Heart left ventricle (tissue), 16 donors: ENCODE data around the gene SGCA. TPM values are rescaled to one million over a fixed set of nuclear protein-coding genes. Genes with fewer than 3 reads are reported as not detected.

Experiments
- ATAC-seq, 4 donors: fragments of 200-7000 bp; cut with Tn5 transposase; one replicate each; pipeline ENCODE4 v1.9.1; 2020 to 2022; ENCODE audit warnings: moderate library complexity in 4 of 4, mild to moderate bottlenecking in 3 of 4, moderate number of reproducible peaks in 1 of 4
- DNase-seq, 5 donors: peaks; one replicate each; pipeline ENCODE4 v3.0.0-alpha.2; 2020
- H3K27ac ChIP-seq, 12 donors: fragments of 200-600 bp; sonication (generic) in 4 of 12; one replicate each; pipeline versions ENCODE4 v1.5.0 to v1.8.0; 2016 to 2022; ENCODE audit warnings: mild to moderate bottlenecking in 2 of 12
- H3K27me3 ChIP-seq, 9 donors: fragments of 200-600 bp; sonication (generic) in 2 of 9; one replicate each; pipeline versions ENCODE4 v1.5.1 to v1.8.0; 2016 to 2022; ENCODE audit warnings: mild to moderate bottlenecking in 3 of 9
- H3K36me3 ChIP-seq, 9 donors: fragments of 200-600 bp; sonication (generic) in 2 of 9; one replicate each; pipeline versions ENCODE4 v1.5.0 to v1.8.0; 2018 to 2022; ENCODE audit warnings: mild to moderate bottlenecking in 2 of 9
- H3K4me1 ChIP-seq, 12 donors: fragments of 200-600 bp; sonication (generic) in 4 of 12; one replicate each; pipeline versions ENCODE4 v1.5.0 to v1.8.0; 2016 to 2022; ENCODE audit warnings: mild to moderate bottlenecking in 3 of 12
- H3K4me3 ChIP-seq, 12 donors: fragments of 200-600 bp; sonication (generic) in 4 of 12; one replicate each; pipeline versions ENCODE4 v1.5.0 to v1.8.0; 2017 to 2022; ENCODE audit warnings: mild to moderate bottlenecking in 9 of 12, moderate library complexity in 4 of 12
- H3K9me3 ChIP-seq, 12 donors: fragments of 200-600 bp; sonication (generic) in 4 of 12; one replicate each; pipeline versions ENCODE4 v1.5.0 to v1.8.0; 2016 to 2022; ENCODE audit warnings: mild to moderate bottlenecking in 1 of 12
- POLR2A ChIP-seq, 2 donors: fragments of 450-650 bp; IDR thresholded peaks; one replicate each; pipeline ENCODE4 v1.6.1; 2017; ENCODE audit warnings: antibody characterized with exemption in 2 of 2, mild to moderate bottlenecking in 2 of 2, moderate library complexity in 2 of 2
- whole genome bisulfite sequencing, 4 donors: extraction: QIAGEN DNeasy Blood & Tissue Kit in 2 of 4; methylation state at CpG; one replicate each; pipeline versions ENCODE4 v1.1.5 to v1.1.7; 2013 to 2018; 5-methylcytosine and 5-hydroxymethylcytosine counted together
- intact Hi-C, 10 donors: fragments of 100-400 bp; cut with DNase I; formaldehyde crosslinking; loops; one replicate each; pipeline versions ENCODE4 v1.11.1 to v1.14.2; 2022
- polyA plus RNA-seq, 2 donors: library from polyadenylated mRNA; stranded (reverse); fragments of 200-250 nt; gene quantifications; one replicate each; pipeline ENCODE4 v1.2.3, GENCODE V29; 2013
- total RNA-seq, 9 donors: library from RNA; depleted of rRNA in 2 of 9; stranded (reverse); fragments of >200 nt in 2 of 9; fragmentation: NEBNext Ultra II Directional in 3 of 9; extraction: Animal tissue kit (Norgen Biotek cat#: 25700) in 3 of 9; gene quantifications; one replicate each; pipeline versions ENCODE4 v1.1.0 to v1.2.4, GENCODE V29; 2016 to 2023
- TF ChIP-seq, protein P1 (sequence below), 12 donors: fragments of 200-600 bp; sonication (generic) in 4 of 12; IDR thresholded peaks; one replicate each; pipeline versions ENCODE4 v1.5.0 to v1.8.0; 2018 to 2022; ENCODE audit warnings: antibody characterized with exemption in 12 of 12, mild to moderate bottlenecking in 5 of 12
- donor health status: ischemic (EF 13 %, LVEDD 7.1; RV severe dilation, severe dysfunction).
- donor health status: healthy with polysubstance abuse.
- donor health status: DM: no; HTN: yes; CAD: no.
- donor health status: DM: no; HTN: no; CAD: no.
- donor health status: ischemic (EF 25% LVEDD 6.9; RV normal size, moderate dysfunction).
- donor health status: ischemic (EF 25% LVEDD 5.7; RV mildly dilated, moderate dysfunction).
- donor health status: healthy.
- donor health status: DM: yes; HTN: yes; CAD: no.
- donor health status: ischemic (EF 35%, LVEDD 5.7; RV mildly dilated, moderate dysfunction).
- donor health status: nonischemic (EF 11% LVEDD 7.7; RV severe dilation, severe dysfunction).
- donor health status: DM: yes; HTN: yes; CAD: no.
- donor health status: PGD.
- donor health status: ischemic (EF 29% LVEDD 5.4; RV normal size, mild dysfunction).
- donor health status: nonischemic (EF 23%, LVEDD 6.1; RV moderate dilation, normal function).

SGCA gene
- total and polyA plus RNA-seq, 11 donors = 96.5 to 225 (median 151) TPM

DNA sequence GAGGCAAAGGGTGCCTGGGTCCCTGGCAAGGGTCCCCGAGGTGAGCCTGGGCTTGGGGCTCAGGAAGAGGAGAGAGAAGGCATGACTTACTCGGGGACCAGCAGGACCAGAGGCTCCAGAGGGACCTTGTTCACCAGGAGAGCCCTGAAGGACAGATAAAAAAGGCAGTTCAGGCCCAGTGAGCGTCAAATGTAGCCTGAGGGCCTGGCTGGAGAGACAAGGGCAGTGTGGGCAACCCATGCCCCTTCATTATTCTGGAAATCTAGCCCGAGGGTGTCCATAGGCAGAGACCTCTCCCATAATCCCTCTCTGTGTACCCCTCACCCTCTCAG is 21.6 kb downstream of the SGCA start:
- Histone ChIP-seq H3K4me3 (no peak overlapping the region), H3K4me1 (peaks cover 0 to 22% (median 0%) of the 10 kb centered on the region in 12 donors), H3K36me3 (peaks cover 0 to 75% (median 67%) of the 10 kb centered on the region in 9 donors), H3K27me3 (no peaks in the 10 kb centered on the region), H3K9me3 (no peaks in the 10 kb centered on the region), H3K27ac (peak overlapping the region in 3 of 12 donors; percentile 15 to 74 (median 48))
- ATAC-seq (no peak), DNase-seq (no peak)
- WGBS, 4 donors = 61 to 76% (median 73%) methylated on average over 4 of the region's 4 CpGs
- intact Hi-C loops = no loop called here
- TF ChIP-seq, protein P1, sequence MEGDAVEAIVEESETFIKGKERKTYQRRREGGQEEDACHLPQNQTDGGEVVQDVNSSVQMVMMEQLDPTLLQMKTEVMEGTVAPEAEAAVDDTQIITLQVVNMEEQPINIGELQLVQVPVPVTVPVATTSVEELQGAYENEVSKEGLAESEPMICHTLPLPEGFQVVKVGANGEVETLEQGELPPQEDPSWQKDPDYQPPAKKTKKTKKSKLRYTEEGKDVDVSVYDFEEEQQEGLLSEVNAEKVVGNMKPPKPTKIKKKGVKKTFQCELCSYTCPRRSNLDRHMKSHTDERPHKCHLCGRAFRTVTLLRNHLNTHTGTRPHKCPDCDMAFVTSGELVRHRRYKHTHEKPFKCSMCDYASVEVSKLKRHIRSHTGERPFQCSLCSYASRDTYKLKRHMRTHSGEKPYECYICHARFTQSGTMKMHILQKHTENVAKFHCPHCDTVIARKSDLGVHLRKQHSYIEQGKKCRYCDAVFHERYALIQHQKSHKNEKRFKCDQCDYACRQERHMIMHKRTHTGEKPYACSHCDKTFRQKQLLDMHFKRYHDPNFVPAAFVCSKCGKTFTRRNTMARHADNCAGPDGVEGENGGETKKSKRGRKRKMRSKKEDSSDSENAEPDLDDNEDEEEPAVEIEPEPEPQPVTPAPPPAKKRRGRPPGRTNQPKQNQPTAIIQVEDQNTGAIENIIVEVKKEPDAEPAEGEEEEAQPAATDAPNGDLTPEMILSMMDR (IDR thresholded peaks at IDR 0.05) = no peak
- no peak for TF ChIP-seq POLR2A (IDR thresholded peaks at IDR 0.05)

DNA sequence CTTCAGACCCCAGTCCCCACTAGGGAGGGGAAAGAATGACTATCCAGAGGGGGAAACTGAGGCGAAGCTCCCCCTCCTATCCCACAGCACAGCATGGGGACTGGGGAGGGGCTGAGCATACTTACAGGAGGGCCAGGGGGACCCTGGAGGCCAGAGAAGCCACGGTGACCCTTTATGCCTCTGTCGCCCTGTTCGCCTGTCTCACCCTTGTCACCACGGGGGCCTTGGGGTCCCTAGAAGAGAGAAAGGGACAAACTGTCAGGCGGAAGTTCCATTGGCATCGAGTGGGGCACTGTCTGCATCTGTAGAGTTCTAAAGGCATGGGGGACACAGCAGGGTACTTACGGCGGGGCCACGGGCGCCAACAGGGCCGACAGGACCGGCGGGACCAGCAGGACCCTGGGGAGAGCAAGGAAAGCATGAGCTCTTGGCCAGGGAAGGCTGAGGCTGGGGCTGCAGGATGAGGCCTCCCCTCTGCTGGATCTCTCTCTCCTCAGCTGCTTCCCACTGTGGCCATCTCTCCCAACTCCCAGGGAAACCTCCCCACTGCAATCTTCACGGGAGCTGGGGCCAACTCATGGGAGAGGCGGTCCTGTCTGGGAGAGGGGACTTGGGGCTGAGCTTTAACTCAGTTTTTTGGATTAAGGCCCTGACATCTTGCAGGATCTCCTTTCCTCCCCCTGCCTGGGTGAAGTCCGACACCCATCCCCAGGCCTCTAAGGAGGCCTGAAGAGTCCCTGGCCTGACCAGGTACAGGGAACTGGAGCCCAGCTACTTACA is 22.1 kb downstream of the SGCA start:
- H3K4me1 ChIP-seq = peaks cover 0 to 22% (median 0%) of the 10 kb centered on the region in 12 donors
- H3K27ac ChIP-seq = peak overlapping the region in 4 of 12 donors; percentile 4 to 74 (median 46)
- DNase-seq (no peak), ATAC-seq (no peak)
- WGBS, 4 donors = 80 to 87% (median 83%) methylated on average over 15 to 17 of the region's 17 CpGs
- no peaks in the 10 kb centered on the region for H3K9me3 ChIP-seq
- no peaks in the 10 kb centered on the region for H3K27me3 ChIP-seq
- no peak for TF ChIP-seq POLR2A (IDR thresholded peaks at IDR 0.05)
- TF ChIP-seq, protein P1 (IDR thresholded peaks at IDR 0.05) = no peak
- no peak overlapping the region for H3K4me3 ChIP-seq
- intact Hi-C loops = no loop called here
- peaks cover 0 to 80% (median 73%) of the 10 kb centered on the region in 9 donors for H3K36me3 ChIP-seq

DNA sequence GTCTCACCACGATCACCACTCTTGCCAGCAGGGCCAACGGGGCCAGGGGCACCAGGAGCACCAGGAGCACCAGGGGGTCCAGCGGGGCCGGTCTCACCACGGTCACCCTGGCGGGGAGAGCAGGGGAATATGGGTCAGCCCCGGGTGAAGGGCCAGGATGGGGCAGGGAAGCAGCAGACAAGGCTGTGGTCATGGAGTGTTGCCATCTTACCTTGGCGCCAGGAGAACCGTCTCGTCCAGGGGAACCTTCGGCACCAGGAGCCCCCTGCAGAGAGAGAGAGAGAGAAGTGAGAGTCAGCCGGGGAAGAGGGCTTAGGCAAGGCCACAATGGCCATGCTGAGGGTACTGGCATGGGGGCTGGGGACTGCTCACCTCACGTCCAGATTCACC is 22.7 kb downstream of the SGCA start:
- DNase-seq = no peak
- Histone ChIP-seq H3K9me3 (no peaks in the 10 kb centered on the region), H3K27ac (peak overlapping the region in 4 of 12 donors; percentile 4 to 46 (median 30)), H3K4me3 (no peak overlapping the region), H3K27me3 (no peaks in the 10 kb centered on the region), H3K36me3 (peaks cover 0 to 86% (median 78%) of the 10 kb centered on the region in 9 donors), H3K4me1 (peaks cover 0 to 16% (median 0%) of the 10 kb centered on the region in 12 donors)
- ATAC-seq = no peak
- TF ChIP-seq, protein P1 (IDR thresholded peaks at IDR 0.05) = no peak
- no peak for TF ChIP-seq POLR2A (IDR thresholded peaks at IDR 0.05)
- intact Hi-C loops = no loop called here
- 67 to 80% (median 73%) methylated on average over 8 to 13 of the region's 13 CpGs for WGBS, 4 donors

DNA sequence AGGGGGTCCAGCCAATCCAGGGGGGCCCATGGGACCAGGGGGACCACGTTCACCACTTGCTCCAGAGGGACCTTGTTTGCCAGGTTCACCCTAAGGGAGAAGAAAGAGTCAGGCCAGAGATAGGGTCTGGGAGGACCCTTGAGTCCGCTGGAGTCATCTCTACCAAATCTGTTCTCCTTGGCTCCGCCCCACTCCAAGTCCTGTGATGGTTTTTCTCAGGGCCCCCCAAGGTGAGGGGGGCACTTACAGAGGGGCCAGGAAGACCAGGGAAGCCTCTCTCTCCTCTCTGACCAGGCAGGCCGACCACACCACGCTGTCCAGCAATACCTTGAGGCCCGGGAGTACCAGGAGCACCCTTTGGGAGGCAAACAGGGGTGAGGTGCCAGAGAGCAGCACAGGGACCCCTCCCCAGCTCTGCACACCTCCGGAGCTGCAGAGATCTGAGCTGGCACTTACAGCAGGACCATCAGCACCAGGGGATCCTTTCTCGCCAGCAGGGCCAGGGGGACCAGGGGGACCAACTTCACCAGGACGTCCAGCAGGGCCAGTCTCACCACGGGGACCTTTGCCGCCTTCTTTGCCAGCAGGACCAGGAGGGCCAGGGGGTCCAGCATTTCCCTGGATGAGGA is 23.2 kb downstream of the SGCA start:
- no peaks in the 10 kb centered on the region for H3K27me3 ChIP-seq
- peaks cover 0 to 91% (median 83%) of the 10 kb centered on the region in 9 donors for H3K36me3 ChIP-seq
- H3K4me3 ChIP-seq = no peak overlapping the region
- H3K4me1 ChIP-seq = peaks cover 0 to 11% (median 0%) of the 10 kb centered on the region in 12 donors
- ATAC-seq (no peak), DNase-seq (no peak)
- 66 to 79% (median 78%) methylated on average over 6 to 11 of the region's 11 CpGs for WGBS, 4 donors
- intact Hi-C loops = no loop called here
- TF ChIP-seq POLR2A (IDR thresholded peaks at IDR 0.05) = no peak
- TF ChIP-seq, protein P1 (IDR thresholded peaks at IDR 0.05) = no peak
- peak overlapping the region in 2 of 12 donors; percentile 15 to 46 for H3K27ac ChIP-seq
- H3K9me3 ChIP-seq = no peaks in the 10 kb centered on the region
